ENCODE data around the gene WFIKKN2. TPM values are rescaled to one million over a fixed set of nuclear protein-coding genes. Genes with fewer than 3 reads are reported as not detected.

The WFIKKN2 gene
- total and polyA plus RNA-seq, 2 of the 13 experiments (the other 11 are each of a cell fraction or from before 2014, with no cell fraction given): not detected

DNA sequence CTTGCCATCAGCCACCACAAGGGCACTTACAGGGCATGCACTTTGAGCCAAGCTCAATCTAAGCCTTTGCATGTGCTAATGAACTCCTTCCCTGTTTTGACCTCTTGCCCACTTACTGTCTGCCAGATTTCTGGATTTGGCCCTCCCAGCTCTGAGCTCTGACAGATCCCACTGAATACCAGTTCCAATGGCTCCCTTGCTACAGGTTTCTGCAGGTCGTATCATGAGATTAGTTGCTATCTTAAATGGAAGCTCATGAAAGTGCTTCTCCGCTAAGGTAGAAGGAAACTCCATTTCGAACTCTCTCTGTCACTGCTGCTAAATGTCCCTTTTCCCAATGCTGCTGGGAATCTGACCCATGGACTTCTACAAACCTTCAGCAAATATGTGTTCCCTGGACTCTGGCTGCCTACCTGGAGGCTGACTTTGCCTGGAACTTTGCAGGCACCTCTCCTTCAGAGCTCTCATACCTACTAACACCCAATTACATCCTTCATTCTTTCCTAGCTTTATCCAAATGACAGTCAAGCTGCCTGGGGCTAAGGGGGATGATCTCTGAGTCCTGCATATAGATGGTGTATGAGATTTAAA, 54.2 kb downstream of the WFIKKN2 start (continued):
- TF ChIP-seq, protein P1, sequence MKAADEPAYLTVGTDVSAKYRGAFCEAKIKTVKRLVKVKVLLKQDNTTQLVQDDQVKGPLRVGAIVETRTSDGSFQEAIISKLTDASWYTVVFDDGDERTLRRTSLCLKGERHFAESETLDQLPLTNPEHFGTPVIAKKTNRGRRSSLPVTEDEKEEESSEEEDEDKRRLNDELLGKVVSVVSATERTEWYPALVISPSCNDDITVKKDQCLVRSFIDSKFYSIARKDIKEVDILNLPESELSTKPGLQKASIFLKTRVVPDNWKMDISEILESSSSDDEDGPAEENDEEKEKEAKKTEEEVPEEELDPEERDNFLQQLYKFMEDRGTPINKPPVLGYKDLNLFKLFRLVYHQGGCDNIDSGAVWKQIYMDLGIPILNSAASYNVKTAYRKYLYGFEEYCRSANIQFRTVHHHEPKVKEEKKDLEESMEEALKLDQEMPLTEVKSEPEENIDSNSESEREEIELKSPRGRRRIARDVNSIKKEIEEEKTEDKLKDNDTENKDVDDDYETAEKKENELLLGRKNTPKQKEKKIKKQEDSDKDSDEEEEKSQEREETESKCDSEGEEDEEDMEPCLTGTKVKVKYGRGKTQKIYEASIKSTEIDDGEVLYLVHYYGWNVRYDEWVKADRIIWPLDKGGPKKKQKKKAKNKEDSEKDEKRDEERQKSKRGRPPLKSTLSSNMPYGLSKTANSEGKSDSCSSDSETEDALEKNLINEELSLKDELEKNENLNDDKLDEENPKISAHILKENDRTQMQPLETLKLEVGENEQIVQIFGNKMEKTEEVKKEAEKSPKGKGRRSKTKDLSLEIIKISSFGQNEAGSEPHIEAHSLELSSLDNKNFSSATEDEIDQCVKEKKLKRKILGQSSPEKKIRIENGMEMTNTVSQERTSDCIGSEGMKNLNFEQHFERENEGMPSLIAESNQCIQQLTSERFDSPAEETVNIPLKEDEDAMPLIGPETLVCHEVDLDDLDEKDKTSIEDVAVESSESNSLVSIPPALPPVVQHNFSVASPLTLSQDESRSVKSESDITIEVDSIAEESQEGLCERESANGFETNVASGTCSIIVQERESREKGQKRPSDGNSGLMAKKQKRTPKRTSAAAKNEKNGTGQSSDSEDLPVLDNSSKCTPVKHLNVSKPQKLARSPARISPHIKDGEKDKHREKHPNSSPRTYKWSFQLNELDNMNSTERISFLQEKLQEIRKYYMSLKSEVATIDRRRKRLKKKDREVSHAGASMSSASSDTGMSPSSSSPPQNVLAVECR (CRISPR knock-in tag; IDR thresholded peaks at IDR 0.05; ENCODE audit: borderline replicate concordance): no peak; the same call in 1 of the 2 replicates
- TF ChIP-seq, protein P2, sequence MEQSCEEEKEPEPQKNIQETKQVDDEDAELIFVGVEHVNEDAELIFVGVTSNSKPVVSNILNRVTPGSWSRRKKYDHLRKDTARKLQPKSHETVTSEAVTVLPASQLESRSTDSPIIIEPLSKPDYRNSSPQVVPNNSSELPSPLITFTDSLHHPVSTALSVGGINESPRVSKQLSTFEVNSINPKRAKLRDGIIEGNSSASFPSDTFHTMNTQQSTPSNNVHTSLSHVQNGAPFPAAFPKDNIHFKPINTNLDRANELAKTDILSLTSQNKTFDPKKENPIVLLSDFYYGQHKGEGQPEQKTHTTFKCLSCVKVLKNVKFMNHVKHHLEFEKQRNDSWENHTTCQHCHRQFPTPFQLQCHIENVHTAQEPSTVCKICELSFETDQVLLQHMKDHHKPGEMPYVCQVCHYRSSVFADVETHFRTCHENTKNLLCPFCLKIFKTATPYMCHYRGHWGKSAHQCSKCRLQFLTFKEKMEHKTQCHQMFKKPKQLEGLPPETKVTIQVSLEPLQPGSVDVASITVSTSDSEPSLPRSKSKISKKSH (CRISPR knock-in tag; IDR thresholded peaks at IDR 0.05; ENCODE audit: borderline replicate concordance): no peak
- TF ChIP-seq HNRNPUL1 (IDR thresholded peaks at IDR 0.05; ENCODE audit: low read depth, low read length) (no peak), NR2F6 (IDR thresholded peaks at IDR 0.05) (no peak), NR2F6 (CRISPR knock-in tag; IDR thresholded peaks at IDR 0.05) (peak; percentile 45; the same call in 1 of the 2 replicates), DNMT3B (CRISPR knock-in tag; conservative IDR thresholded peaks at IDR 0.05) (peak; percentile 60; the same call in 1 of the 2 replicates), GLI4 (CRISPR knock-in tag; IDR thresholded peaks at IDR 0.05; ENCODE audit: borderline replicate concordance) (no peak), NFE2 (CRISPR knock-in tag; IDR thresholded peaks at IDR 0.05) (no peak), PLRG1 (conservative IDR thresholded peaks at IDR 0.05) (no peak), NFKB2 (CRISPR knock-in tag; IDR thresholded peaks at IDR 0.05; ENCODE audit: borderline replicate concordance) (no peak), ZFX (CRISPR knock-in tag; IDR thresholded peaks at IDR 0.05; ENCODE audit: low read depth) (peak; percentile 31; the same call in 1 of the 2 replicates), ZNF382 (CRISPR knock-in tag; IDR thresholded peaks at IDR 0.05; ENCODE audit: borderline replicate concordance) (no peak)
- TF ChIP-seq, protein P3, sequence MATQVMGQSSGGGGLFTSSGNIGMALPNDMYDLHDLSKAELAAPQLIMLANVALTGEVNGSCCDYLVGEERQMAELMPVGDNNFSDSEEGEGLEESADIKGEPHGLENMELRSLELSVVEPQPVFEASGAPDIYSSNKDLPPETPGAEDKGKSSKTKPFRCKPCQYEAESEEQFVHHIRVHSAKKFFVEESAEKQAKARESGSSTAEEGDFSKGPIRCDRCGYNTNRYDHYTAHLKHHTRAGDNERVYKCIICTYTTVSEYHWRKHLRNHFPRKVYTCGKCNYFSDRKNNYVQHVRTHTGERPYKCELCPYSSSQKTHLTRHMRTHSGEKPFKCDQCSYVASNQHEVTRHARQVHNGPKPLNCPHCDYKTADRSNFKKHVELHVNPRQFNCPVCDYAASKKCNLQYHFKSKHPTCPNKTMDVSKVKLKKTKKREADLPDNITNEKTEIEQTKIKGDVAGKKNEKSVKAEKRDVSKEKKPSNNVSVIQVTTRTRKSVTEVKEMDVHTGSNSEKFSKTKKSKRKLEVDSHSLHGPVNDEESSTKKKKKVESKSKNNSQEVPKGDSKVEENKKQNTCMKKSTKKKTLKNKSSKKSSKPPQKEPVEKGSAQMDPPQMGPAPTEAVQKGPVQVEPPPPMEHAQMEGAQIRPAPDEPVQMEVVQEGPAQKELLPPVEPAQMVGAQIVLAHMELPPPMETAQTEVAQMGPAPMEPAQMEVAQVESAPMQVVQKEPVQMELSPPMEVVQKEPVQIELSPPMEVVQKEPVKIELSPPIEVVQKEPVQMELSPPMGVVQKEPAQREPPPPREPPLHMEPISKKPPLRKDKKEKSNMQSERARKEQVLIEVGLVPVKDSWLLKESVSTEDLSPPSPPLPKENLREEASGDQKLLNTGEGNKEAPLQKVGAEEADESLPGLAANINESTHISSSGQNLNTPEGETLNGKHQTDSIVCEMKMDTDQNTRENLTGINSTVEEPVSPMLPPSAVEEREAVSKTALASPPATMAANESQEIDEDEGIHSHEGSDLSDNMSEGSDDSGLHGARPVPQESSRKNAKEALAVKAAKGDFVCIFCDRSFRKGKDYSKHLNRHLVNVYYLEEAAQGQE (IDR thresholded peaks at IDR 0.05; ENCODE audit: borderline replicate concordance in 1 of 2, low read depth in 1 of 2, low read length in 2 of 2): no peak
- TF ChIP-seq, protein P4, sequence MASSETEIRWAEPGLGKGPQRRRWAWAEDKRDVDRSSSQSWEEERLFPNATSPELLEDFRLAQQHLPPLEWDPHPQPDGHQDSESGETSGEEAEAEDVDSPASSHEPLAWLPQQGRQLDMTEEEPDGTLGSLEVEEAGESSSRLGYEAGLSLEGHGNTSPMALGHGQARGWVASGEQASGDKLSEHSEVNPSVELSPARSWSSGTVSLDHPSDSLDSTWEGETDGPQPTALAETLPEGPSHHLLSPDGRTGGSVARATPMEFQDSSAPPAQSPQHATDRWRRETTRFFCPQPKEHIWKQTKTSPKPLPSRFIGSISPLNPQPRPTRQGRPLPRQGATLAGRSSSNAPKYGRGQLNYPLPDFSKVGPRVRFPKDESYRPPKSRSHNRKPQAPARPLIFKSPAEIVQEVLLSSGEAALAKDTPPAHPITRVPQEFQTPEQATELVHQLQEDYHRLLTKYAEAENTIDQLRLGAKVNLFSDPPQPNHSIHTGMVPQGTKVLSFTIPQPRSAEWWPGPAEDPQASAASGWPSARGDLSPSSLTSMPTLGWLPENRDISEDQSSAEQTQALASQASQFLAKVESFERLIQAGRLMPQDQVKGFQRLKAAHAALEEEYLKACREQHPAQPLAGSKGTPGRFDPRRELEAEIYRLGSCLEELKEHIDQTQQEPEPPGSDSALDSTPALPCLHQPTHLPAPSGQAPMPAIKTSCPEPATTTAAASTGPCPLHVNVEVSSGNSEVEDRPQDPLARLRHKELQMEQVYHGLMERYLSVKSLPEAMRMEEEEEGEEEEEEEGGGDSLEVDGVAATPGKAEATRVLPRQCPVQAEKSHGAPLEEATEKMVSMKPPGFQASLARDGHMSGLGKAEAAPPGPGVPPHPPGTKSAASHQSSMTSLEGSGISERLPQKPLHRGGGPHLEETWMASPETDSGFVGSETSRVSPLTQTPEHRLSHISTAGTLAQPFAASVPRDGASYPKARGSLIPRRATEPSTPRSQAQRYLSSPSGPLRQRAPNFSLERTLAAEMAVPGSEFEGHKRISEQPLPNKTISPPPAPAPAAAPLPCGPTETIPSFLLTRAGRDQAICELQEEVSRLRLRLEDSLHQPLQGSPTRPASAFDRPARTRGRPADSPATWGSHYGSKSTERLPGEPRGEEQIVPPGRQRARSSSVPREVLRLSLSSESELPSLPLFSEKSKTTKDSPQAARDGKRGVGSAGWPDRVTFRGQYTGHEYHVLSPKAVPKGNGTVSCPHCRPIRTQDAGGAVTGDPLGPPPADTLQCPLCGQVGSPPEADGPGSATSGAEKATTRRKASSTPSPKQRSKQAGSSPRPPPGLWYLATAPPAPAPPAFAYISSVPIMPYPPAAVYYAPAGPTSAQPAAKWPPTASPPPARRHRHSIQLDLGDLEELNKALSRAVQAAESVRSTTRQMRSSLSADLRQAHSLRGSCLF (CRISPR knock-in tag; IDR thresholded peaks at IDR 0.05; ENCODE audit: borderline replicate concordance): peak; percentile 71; the same call in 1 of the 2 replicates
